NCI-H1694 treated with DMSO at 0.1 percent for 48 hours (cell line): ENCODE measurements around the gene APOF.
"Not testable (repeated sequence)": the region's sequence is repeated elsewhere in the genome, so short reads cannot be mapped to it uniquely, and the experiment has no call there.

Experiments used
- DNase-seq: peaks from one replicate; lab custom pipeline; 2025; lab: John Stamatoyannopoulos, UW

APOF gene

DNA sequence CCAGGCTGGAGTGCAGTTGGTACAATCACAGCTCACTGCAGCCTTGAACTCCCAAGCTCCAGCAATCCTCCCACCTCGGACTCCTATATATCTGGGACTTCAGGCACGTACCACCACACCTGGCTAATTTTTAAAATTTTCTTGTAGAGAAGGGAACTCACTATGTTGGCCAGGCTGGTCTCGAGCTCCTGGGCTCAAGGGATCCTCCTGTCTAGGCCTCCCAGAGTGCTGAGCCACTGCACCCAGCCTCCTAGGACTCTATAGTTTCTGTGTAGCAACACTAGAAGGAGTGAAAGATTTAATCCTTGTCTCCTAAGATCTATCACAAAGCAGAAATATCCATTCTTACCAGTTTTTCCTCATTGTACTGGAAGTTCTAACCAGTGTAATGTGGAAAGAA is 4.3 kb upstream of the APOF start:
- no peak for DNase-seq

DNA sequence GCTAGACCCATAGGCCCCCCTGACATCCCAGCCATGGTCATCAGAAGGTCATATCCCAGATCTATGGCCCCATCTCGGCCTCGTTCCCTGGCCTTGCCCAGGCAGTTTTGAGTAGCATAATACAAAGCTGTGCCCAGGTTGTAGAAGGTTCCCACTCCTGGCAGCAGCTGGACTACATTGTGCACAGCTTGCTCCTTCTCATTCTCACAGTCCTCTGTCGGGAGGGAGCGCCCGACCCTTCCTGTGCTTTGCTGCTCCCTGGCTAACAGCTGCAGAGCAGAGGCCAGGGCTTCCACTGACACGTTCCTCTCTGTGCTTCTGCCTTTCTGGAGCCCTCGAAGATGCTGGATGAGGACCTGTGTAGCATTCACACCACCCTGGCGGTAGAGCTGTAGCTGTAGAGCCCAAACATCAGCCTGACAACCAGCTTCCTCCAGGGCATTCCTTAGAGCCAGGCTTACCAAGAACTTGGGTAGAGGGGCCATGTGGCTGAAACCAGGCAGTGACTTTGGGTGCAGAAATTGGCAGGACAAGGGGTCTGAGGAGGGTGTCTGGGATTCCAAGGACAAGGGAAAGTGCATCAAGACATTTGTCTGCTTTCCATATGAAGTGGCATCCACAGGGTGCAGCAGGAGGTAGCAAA is 1.0 kb downstream of the APOF start:
- DNase-seq: no peak

DNA sequence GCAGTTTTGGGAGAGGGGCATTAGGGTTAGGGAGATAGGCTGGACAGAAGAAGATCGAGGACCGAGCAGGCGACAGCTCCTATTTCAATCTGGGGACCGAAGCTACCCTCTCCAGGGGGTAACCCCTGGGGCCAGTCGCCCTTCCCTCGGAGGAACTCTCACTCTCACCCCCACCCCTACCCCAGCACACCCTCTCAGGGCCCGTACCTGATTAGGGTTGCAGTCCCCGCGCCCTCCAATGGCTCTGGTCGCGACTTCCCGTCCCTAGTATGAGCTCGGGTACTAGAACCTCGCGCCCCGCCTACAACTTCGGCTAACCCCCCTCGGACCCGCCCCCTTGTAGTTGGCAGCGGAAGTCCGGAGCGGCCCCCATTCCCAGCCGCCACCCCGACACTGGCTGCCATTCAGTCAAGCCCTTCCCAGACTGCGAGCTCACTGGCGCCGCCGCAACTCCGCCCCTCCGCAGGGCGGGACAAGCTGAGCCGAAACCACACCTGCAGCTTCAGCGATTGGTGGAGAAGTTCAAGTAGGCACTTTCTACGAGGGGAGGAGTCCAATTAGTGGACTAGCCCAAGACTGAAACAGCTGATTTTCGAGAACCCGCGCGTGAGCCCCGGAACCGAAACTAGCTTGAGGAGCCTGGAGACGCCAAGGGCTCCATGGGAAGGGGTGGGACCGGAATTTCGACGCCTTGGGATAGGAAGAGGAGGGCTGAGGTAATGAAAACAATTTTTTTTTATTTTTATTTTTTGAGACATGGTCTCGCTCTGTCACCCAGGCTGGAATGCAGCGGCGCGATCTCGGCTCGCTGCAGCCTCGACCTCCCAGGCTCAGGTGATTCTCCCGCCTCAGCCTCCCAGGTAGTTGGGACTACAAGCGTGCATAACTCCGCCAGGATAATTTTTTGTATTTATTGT is 2.5 kb downstream of the APOF start, which contains the start of gene STAT2:
STAT2 (minus strand) TSS at position 257 of the 917 bp plus-strand sequence. CDS start 3,536 bp downstream, outside the sequence.
- peak; percentile 95 for DNase-seq

DNA sequence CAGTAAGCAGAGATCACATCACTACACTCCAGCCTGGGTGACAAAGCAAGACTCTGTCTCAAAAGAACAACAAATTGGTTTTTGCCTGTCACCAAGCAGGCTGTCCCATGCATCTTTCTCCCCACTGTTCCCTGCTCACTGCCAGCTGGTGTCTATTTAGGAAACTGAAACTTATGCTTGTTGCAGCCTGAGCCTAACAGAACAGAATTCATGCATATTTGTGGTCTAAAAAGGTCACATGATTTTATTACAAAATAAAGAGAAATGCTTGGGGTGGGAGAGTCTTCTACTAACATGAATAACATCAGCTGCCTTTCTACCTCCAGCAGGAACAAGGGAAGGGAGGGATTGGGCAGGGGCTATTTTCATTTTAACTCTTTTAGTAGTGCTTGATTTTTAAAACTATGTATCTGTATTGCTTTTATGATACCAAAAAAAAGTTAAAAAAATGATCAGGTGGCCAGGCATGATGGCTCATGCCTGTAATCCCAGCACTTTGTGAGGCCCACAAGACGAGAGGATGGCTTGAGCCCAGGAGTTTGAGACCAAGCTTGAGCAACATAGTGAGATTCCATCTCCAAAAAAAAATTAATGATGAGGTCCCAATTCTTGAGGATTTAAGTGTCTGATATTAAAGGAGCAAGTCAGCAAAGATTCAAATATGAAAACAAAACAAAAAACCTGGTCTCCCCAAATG is 3.7 kb downstream of the APOF start:
- DNase-seq: no peak

DNA sequence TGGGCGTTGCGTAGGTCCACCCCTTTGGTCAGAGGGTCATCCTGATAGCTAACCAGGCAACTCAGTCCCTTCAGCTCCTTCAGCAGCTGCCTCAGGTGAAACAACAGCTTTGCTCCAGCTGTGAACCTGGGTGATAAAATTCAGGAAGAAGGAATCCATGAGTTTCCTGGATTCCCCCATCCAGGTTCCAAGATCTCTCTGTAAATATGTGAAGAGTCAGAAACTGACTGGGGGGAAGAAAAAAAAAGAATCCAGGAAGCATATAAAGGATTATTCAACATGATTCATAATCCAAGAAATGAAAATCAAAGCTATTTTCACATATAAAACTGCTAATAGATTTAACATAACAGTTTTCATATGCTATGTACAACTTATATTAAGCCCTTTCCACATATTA is 11.3 kb downstream of the APOF start:
- DNase-seq: no peak

DNA sequence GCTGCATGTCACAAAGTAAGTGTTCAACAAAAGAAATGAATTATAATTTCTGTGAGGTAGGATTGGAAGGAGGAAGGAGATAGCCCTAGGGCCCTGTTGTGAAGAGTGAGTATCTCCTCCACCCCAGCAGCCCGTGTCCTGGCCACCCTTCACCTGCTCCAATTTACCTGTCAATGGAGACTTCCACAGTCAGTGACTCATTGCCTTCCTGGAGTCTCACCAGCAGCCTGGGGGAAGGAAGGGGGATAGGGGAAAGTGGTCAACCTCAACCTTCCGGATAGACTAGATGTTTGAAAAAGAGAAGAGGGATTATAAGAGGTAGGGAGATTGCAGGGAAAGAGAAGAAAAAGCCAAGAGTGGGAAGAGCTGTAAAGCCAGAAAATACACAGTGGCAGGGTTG is 12.0 kb downstream of the APOF start:
- no peak for DNase-seq

DNA sequence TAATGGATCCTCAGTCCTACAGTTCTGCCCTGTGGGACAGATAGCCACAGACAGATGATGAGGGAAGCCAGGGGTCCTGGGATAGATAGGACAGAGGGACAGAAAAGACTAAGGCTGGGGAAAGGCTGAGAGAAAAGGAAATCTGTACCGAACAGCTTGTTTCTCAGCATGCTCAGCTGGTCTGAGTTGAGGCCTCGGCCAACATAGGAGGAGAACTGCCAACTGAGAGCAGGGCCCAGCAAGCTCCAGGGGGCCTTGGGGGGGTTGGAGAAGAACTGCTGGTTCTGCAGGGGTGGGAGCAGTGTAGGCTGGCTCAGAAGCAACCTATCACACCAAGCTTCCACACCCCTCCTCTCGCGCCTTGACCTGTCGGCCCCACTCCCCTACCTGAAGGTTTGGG is 13.9 kb downstream of the APOF start:
- no peak for DNase-seq

DNA sequence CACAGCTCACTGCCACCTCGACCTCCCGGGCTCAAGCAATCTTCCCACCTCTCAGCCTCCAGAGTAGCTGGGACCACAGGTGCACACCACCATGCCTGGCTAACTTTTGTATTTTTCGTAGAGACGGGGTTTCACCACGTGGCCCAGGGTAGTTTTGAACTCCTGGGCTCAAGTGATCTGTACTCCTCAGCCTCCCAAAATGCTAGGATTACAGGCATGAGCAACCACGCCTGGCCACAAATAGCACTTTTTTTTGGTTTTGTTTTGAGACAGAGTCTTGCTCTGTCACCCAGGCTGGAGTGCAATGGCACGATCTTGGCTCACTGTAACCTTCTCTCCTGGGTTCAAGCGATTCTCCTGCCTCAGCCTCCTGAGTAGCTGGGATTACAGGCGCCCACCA is 15.4 kb downstream of the APOF start:
- not testable (repeated sequence) for DNase-seq

DNA sequence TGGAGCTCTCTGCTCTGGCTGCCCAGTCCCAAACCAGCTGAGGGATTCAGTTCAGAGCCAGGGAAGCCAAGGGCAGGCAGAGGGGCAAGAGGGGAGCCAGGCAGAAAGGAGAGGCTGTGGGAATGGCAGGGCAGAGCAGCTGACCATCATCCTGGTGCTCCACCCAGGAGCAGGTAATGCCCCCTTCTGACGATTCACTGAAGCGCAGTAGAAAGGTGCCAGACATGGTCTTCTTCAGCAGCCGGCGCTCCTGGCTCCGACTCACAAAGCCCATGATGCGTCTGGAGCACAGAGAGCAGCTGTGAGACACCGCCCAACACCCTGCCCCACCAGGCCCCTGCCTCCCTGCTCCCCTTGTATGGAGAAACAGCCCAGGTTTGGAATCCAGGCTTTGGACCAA is 16.0 kb downstream of the APOF start:
- no peak for DNase-seq

DNA sequence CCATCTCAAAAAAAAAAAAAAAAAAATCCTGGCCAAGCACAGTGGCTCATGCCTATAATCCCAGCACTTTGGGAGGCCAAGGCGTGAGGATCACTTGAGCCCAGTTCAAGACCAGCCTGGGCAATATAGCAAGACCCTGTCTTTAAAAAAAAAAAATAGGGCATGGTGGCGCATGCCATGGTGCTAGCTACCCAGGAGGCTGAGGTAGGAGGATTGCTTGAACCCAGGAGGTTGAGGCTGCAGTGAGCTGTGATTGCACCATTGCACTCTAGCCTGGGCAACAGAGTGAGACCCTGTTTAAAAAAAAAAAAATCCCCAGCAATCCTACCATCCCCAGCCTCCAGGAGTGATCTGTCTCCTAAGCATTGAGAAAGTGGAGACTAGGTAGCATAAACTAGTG is 20.4 kb downstream of the APOF start:
- not testable (repeated sequence) for DNase-seq

DNA sequence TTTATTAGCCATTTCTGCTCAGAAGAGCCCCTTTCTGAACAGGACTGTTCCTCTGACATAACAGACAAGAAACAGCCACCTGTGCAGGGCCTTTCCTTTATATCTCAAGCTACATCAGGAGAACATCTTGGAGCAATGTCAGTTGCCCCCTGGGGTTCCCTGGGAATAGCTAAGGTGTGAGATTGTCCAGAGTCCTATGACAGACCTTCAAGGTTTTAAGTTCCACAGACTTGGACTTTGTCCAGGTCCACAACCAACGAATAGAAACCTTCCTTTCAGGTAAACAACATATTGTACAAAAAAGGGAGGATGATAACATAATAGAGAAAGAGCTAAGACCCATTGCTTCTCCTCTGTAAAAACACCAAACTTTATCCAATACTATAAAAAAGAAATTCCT is 21.0 kb downstream of the APOF start:
- DNase-seq: no peak

DNA sequence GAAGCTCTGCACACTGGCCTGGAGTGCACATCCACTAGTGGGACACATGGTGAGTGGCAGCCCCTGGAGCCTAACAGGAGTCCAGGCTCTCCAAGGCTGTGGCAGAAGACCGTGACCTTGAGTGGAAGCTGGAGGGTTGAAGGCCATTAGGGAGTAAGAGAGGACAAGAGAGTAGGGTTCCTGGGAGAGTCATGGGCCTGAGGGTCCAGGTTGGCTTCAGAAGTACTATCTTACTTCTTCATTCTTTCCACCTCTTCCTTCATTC is 23.6 kb downstream of the APOF start:
- DNase-seq: no peak

DNA sequence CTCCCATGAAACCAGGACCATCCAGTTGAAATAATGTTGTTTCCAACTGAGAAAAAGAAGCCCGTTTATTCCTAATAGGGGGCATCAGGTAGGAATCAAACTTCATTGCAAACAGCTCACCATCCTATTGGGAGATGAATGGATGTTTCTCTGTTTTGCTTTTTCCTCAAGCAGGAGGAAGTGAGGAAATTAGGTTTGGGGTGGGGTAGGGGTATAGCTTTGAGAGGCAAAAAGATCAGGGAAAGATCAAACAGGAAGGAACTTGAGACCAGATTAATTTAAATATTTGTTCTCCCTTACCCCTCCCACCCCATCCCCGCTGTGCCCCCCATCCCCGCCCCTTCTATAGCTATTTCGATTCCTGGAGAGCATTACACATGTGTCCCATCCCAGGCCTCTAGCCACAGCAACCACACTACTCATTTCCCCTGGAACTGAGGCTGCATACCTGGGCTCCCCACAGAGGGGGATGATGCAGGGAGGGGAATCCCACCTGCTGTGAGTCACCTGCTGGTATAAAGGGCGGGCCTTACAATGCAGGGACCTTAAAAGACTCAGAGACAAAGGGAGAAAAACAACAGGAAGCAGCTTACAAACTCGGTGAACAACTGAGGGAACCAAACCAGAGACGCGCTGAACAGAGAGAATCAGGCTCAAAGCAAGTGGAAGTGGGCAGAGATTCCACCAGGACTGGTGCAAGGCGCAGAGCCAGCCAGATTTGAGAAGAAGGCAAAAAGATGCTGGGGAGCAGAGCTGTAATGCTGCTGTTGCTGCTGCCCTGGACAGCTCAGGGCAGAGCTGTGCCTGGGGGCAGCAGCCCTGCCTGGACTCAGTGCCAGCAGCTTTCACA is 24.1 kb downstream of the APOF start, which contains the start of gene IL23A:
IL23A (plus strand) TSS at position 577 of the 850 bp plus-strand sequence; CDS start at position 738, 161 bp downstream.
- no peak for DNase-seq

DNA sequence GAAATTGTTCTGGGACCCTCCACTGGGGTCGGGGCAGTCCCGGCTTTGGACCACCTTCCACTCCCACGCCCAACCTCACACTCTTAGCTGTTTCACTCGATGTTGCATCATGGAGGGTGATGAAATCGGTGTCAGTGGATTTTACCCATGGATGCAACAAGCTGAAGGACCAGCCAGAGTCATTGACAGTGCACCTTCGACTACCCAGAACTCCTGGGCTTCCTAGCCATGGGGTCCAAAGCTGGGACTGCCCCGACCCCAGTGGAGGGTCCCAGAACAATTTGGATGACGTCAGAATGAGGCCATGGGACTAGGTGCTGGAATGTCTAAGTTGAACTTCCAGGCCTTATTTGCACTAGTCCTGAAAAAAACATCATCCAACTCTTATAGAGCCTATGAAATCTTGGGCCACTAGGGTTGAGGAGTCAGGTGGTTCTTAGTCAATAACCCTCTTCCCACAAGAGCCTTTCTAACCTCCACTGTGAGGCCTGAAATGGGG is 24.9 kb downstream of the APOF start:
- DNase-seq: no peak

DNA sequence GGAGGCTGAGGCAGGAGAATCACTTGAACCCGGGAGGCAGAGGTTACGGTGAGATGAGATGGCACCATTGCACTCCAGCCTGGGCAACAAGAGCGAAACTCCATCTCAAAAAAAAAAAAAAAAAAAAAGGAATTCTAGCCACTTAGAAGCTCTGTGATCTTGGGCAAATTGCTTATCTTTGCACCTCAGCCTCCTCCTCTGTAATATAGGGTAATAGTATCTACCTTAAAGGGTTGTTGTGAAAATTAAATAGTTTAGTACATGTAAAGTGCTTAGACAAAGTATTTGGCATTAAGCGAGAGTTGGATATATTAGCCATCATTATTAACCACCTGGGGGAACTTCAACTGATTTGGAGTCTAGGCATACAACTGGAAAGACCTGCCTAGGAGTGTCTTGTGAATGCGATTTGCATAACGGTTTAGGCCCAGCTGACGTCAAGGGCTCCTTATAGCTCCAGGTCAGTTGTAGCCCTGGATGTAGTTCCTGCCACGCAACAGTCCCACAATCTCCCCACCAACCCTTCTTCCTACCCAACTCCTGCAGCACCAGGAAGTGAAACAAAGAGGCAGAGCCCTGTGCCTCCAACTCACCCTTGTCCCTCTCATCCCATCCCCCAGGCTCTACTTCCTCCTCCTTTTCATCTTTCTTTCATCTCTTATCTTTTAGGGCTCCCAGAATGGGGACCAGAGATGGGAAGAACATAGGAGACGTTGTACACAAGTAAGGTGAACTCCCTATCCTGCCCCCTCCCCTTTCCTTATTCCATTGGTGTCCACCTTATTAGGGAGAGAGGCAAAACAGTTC is 26.1 kb downstream of the APOF start:
- no peak for DNase-seq

DNA sequence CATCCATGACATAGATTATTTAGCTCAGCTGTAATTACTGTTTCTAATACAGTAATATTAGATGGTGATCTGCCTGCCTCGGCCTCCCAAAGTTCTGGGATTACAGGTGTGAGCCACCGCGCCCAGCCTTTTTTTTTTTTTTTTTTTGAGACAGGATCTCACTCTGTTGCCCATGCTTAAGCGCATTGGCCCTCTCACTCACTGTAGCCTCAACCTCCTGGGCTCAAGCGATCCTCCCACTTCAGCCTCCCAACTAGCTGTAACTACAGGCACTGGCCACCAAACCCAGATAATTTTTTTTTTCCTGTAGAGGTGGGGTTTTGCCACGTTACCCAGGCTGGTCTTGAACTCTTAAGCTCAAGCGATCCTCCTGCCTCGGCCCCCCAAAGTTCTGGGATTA is 27.1 kb downstream of the APOF start:
- DNase-seq: not testable (repeated sequence)

DNA sequence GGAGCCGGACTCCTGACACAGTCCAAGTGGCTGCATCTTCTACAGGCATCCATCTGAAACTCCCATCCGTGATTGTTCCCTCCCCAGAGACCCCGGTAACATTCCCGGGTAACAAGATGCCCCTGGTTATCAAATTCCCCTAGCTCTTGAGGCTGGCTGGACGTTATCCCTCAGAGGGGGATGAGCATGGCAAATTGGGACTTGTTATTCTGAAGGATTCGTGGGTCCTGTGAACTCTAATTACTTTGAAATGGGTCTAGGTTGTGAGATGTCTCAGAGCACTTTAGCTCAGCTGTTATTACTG is 28.2 kb downstream of the APOF start:
- no peak for DNase-seq

DNA sequence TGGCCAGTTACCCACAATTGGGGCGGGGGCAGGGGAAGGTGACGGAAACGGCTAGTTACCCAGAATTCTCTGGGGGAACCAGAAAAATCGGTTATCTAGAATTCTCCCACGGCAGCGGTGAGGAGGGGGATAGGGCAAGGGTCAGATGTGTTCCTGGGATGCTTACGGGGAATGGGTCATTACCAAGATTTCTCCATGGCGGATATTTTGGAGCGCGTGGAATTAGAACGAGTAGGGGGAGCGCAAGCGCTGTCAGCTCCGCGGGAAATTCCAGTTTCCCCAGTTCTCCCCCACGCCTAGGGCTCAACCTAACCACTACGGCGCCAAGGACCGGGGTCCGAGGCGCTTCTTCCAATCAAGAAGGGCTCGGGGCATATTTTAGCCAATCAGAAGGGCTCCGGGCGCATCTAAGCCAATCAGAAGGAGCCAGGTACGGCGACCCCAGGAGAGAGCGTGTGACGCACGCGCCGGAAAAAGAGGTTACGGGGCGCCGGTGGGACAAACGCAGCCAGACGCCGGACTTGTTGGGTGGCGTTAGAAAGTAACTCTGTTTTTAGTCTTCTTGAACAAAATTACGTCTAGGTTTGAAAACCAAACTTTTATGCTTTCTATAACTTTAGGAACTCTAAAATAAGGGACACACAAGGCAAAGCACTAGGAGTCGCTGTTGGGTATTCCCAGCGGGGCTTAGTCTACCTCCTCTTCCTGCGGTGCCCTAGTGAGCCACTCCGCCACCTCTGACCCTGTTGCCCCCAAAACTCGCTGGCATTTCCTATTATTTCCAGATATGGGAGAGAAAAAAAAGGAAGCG is 28.8 kb downstream of the APOF start, which contains the start of gene PAN2:
PAN2 (minus strand) TSS at position 322 of the 811 bp plus-strand sequence. CDS start 906 bp downstream, outside the sequence.
- DNase-seq: peak; percentile 92

DNA sequence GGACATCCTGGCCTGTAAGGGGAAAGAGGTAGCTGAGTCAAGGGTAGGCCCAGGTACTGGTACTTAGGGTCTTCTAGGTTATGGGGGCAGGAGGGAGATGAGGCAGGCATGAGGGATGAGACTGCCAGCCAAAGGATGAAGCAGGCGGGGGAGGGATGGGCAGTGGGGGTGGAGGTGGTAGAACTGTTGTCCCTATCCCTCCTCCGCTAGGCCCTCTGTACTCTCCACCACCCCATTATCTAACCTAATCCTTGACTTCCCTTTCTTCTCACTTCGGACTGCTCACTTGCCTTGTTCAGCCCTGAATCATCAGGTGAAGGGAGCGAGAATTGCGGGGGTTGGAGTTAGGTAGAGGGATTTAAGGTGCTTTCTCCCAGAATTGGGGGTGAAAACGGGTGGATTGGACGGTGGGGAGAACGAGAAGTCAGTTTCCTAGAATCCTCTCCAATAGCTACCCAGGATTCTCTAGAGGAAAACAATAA is 29.4 kb downstream of the APOF start:
- DNase-seq: no peak
